ENCODE results near the gene PRR18.

DNA sequence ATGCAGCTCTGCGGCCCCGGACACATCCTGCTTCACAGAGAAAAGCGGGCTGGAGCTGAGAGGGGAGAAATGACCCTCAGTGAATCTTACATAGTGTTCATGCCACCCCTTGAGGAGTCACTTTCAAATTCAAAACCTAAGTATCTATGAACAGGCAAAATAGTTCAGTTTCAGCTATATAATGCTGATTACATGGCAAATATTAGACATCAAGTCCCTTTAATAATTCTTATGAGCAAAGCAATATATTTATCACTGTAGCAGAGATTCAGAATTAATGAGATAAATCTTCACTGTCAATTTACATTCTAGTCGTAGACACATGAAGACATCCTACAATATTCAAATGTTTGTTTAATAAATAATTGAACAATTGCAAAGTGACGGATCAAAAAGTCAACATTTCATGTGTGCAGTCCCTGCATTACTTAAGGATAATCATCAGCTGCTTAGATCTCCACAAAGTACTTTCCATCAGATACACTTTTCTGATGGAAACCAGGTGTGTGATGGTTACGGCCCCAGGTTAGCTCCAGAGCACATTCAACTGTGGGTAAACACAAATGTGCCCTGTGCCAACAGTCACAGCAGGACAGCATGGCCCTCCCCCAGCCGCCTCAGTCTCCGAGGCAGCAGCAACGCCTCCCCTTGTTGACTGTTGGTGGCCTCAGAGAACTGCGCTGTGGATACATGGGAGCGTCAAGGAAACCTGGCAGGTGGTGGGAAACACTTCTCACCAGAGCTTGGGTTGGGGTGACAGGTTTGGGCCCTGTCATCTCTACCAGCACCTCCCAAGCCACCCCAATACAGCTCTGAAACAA is 787 bp upstream of the PRR18 start:
- TF ChIP-seq, protein P1, sequence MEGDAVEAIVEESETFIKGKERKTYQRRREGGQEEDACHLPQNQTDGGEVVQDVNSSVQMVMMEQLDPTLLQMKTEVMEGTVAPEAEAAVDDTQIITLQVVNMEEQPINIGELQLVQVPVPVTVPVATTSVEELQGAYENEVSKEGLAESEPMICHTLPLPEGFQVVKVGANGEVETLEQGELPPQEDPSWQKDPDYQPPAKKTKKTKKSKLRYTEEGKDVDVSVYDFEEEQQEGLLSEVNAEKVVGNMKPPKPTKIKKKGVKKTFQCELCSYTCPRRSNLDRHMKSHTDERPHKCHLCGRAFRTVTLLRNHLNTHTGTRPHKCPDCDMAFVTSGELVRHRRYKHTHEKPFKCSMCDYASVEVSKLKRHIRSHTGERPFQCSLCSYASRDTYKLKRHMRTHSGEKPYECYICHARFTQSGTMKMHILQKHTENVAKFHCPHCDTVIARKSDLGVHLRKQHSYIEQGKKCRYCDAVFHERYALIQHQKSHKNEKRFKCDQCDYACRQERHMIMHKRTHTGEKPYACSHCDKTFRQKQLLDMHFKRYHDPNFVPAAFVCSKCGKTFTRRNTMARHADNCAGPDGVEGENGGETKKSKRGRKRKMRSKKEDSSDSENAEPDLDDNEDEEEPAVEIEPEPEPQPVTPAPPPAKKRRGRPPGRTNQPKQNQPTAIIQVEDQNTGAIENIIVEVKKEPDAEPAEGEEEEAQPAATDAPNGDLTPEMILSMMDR (conservative IDR thresholded peaks at IDR 0.05 in 1 of 2, IDR thresholded peaks at IDR 0.05 in 1 of 2; ENCODE audit: low read depth in 1 of 2, low read length in 2 of 2), result no peak
- peak; percentile 40 for TF ChIP-seq EZH2 (IDR thresholded peaks at IDR 0.05; ENCODE audit: low read length, missing control alignments)

Measured in fibroblast of lung (primary cell).